Esophagus muscularis mucosa (tissue), 4 donors: ENCODE results near the gene MFSD6. TPM values are rescaled to one million over a fixed set of nuclear protein-coding genes. Genes with fewer than 3 reads are reported as not detected.
"Not testable (repeated sequence)": the region's sequence is repeated elsewhere in the genome, so short reads cannot be mapped to it uniquely, and the experiment has no call there.

Source experiments
- DNase-seq: peaks from one replicate; pipeline ENCODE4 v3.0.0-alpha.2; 2017; ENCODE audit errors: extremely low spot score
- H3K27ac ChIP-seq, 4 donors: fragments of 200-600 bp; sonication (generic); replicated peaks in 1 of 4; 1 replicate in 3 of 4; 2 replicates in 1 of 4; pipeline ENCODE4 v1.5.1; 2016 to 2019; ENCODE audit warnings: mild to moderate bottlenecking in 1 of 4
- H3K27me3 ChIP-seq, 4 donors: fragments of 200-600 bp; sonication (generic); one replicate each; pipeline versions ENCODE4 v1.5.1 to v1.6.0; 2016 to 2019
- H3K36me3 ChIP-seq, 4 donors: fragments of 200-600 bp; sonication (generic); one replicate each; pipeline ENCODE4 v1.5.1; 2016 to 2019
- H3K4me1 ChIP-seq, 4 donors: fragments of 200-600 bp; sonication (generic); one replicate each; pipeline ENCODE4 v1.5.1; 2016 to 2019
- H3K4me3 ChIP-seq, 4 donors: fragments of 200-600 bp; sonication (generic); 1 replicate in 2 of 4; 2 replicates in 2 of 4; pipeline ENCODE4 v1.5.1; 2016 to 2019; ENCODE audit warnings: mild to moderate bottlenecking in 4 of 4, moderate library complexity in 1 of 4
- H3K9me3 ChIP-seq, 4 donors: fragments of 200-600 bp; sonication (generic); 1 replicate in 3 of 4; 2 replicates in 1 of 4; pipeline ENCODE4 v1.5.1; 2016 to 2019
- EP300 ChIP-seq: sonication (generic); formaldehyde crosslinking; IDR thresholded peaks from one replicate; pipeline ENCODE4 v1.6.1; 2017; ENCODE audit warnings: antibody characterized with exemption
- POLR2A ChIP-seq: fragments of 450-650 bp; IDR thresholded peaks from one replicate; pipeline ENCODE4 v1.6.1; 2017; ENCODE audit warnings: antibody characterized with exemption, moderate library complexity, mild to moderate bottlenecking, low read depth
- POLR2AphosphoS5 ChIP-seq, 2 donors: sonication (generic); formaldehyde crosslinking; IDR thresholded peaks; one replicate each; pipeline ENCODE4 v1.6.1; 2017; ENCODE audit warnings: antibody characterized with exemption in 2 of 2
- WGBS: methylation state at CpG from one replicate; pipeline ENCODE4 v1.1.5; 2018; 5-methylcytosine and 5-hydroxymethylcytosine counted together
- intact Hi-C: fragments of 100-400 bp; cut with DNase I; formaldehyde crosslinking; loops from one replicate; pipeline ENCODE4 v1.15.1; 2023
- total RNA-seq, 4 donors: library from RNA; depleted of rRNA; stranded (reverse); fragments of >200 nt; gene quantifications; one replicate each; pipeline versions ENCODE4 v1.1.0 to v1.2.1, GENCODE V29; 2016
- TF ChIP-seq, protein P1 (sequence below), 3 experiments: fragments of 200-600 bp in 2 of 3; fragments of 450-650 bp in 1 of 3; sonication (generic) in 2 of 3; IDR thresholded peaks; one replicate each; pipeline ENCODE4 v1.5.1; 2017 to 2019; ENCODE audit warnings: antibody characterized with exemption in 3 of 3, mild to moderate bottlenecking in 2 of 3, moderate library complexity in 1 of 3

Gene MFSD6
- 100 to 1,000 TPM; 145 to 180 (median 163) TPM for total RNA-seq

DNA sequence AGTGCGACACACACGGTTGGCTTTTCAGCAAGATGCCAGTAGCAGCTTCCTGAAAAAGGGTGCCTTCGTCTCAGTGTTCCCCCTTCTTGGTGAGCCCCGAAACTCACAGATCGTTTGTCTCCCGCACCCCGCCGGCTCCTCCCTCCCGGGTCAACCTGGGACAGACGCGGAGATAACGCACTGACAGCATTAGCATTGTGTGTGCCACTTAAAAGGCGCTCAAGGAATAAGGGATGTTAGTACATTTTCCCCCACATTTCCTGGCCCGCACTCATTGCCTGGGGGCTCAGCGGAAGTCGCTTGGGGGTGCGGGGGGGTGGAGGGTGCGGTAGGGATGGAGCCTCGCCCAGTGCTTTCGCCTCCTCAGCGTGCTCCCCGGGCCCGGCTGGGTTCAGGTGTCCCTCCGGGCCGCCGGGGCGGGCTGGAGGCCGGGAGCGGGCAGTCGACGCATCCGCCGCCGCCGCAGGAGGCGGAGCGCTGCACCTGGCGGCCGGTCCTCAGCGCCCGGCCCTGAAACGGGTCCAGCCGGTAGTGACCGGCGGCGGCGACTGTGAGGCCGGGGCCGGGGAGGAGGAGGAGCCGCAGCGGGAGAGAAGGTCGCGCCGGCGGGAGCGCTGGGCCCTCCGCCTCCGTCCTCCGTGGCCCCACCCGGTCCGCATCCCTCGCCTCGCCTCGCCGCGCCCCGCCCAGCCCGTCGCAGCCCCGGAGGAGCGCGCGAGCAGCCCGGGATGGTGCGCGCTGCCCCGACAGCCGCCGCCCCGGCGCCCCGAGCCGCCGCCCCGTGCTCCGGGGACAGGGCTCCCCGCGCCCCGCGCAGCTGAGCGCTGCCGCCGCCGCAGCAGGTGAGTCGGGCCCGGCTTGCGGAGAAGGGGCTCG, at the start of gene MFSD6:
Gene MFSD6, plus strand, starts transcription at position 694 of the 876 bp plus-strand sequence. CDS start 27,675 bp downstream, outside the sequence.
- no peaks in the 10 kb centered on the region for H3K9me3 ChIP-seq
- peaks cover 13 to 47% (median 38%) of the 10 kb centered on the region in 4 donors for H3K4me1 ChIP-seq
- intact Hi-C loops, result loop anchor here (5.0 kb wide), 1 partner anchor 99 kb away; no protein-coding TSS in a partner anchor
- WGBS, result 8% methylated on average over 24 of the region's 98 CpGs
- TF ChIP-seq POLR2AphosphoS5 (IDR thresholded peaks at IDR 0.05) (peak; percentile 1 to 35), EP300 (no peak), POLR2A (no peak)
- TF ChIP-seq, protein P1, sequence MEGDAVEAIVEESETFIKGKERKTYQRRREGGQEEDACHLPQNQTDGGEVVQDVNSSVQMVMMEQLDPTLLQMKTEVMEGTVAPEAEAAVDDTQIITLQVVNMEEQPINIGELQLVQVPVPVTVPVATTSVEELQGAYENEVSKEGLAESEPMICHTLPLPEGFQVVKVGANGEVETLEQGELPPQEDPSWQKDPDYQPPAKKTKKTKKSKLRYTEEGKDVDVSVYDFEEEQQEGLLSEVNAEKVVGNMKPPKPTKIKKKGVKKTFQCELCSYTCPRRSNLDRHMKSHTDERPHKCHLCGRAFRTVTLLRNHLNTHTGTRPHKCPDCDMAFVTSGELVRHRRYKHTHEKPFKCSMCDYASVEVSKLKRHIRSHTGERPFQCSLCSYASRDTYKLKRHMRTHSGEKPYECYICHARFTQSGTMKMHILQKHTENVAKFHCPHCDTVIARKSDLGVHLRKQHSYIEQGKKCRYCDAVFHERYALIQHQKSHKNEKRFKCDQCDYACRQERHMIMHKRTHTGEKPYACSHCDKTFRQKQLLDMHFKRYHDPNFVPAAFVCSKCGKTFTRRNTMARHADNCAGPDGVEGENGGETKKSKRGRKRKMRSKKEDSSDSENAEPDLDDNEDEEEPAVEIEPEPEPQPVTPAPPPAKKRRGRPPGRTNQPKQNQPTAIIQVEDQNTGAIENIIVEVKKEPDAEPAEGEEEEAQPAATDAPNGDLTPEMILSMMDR (IDR thresholded peaks at IDR 0.05), result peak in 2 of 3 experiments; percentile 14 to 33
- DNase-seq, result no peak
- no peaks in the 10 kb centered on the region for H3K27me3 ChIP-seq
- no peaks in the 10 kb centered on the region for H3K36me3 ChIP-seq
- peak within 1 kb of the TSS; percentile 87 to 92 (median 90) for H3K27ac ChIP-seq
- peak within 1 kb of the TSS; percentile 86 to 92 (median 90) for H3K4me3 ChIP-seq

- 81% methylated on average over 8 of the region's 8 CpGs for WGBS
- Histone ChIP-seq H3K36me3 (peaks cover 0 to 27% (median 8%) of the 10 kb centered on the region in 4 donors), H3K27ac (peak overlapping the region; percentile 74 to 82 (median 75)), H3K4me1 (peaks cover 33 to 72% (median 67%) of the 10 kb centered on the region in 4 donors), H3K4me3 (peak overlapping the region in 1 of 4 donors; percentile 45)
- intact Hi-C loops, H3K27me3 ChIP-seq, DNase-seq, H3K9me3 ChIP-seq: not testable (repeated sequence)
These were observed 49.3 kb upstream of the MFSD6 start for GRCh38 chr2:190358655-190359448.

- H3K4me1 ChIP-seq, result peaks cover 29 to 68% (median 58%) of the 10 kb centered on the region in 4 donors
- TF ChIP-seq POLR2A (no peak), POLR2AphosphoS5 (IDR thresholded peaks at IDR 0.05) (no peak), EP300 (no peak)
- TF ChIP-seq, protein P1 (IDR thresholded peaks at IDR 0.05), result no peak
These were observed 47.6 kb upstream of the MFSD6 start for GRCh38 chr2:190360561-190360960.

GRCh38 chr2:190360965-190361364, 47.2 kb upstream of the MFSD6 start:
- intact Hi-C loops, result no loop called here
- H3K27me3 ChIP-seq, result no peaks in the 10 kb centered on the region
- peaks cover 0 to 40% (median 23%) of the 10 kb centered on the region in 4 donors for H3K36me3 ChIP-seq
- H3K9me3 ChIP-seq, result no peaks in the 10 kb centered on the region
- H3K4me3 ChIP-seq, result no peak overlapping the region
- TF ChIP-seq, protein P1 (IDR thresholded peaks at IDR 0.05), result no peak
- TF ChIP-seq POLR2AphosphoS5 (IDR thresholded peaks at IDR 0.05), result no peak
- DNase-seq, result no peak
- peak overlapping the region in 1 of 4 donors; percentile 82 for H3K27ac ChIP-seq
- WGBS, result 72% methylated on average over 3 of the region's 3 CpGs
- H3K4me1 ChIP-seq, result peaks cover 29 to 64% (median 54%) of the 10 kb centered on the region in 4 donors

More at GRCh38 chr2:190360561-190360960, 47.6 kb upstream of the MFSD6 start:
- no peak for DNase-seq
- no peaks in the 10 kb centered on the region for H3K27me3 ChIP-seq
- H3K36me3 ChIP-seq, result peaks cover 0 to 40% (median 21%) of the 10 kb centered on the region in 4 donors
- H3K27ac ChIP-seq, result peak overlapping the region in 3 of 4 donors; percentile 74 to 82 (median 75)
- intact Hi-C loops, result no loop called here
- H3K9me3 ChIP-seq, result no peaks in the 10 kb centered on the region
- H3K4me3 ChIP-seq, result peak overlapping the region in 2 of 4 donors; percentile 44 to 45

DNA sequence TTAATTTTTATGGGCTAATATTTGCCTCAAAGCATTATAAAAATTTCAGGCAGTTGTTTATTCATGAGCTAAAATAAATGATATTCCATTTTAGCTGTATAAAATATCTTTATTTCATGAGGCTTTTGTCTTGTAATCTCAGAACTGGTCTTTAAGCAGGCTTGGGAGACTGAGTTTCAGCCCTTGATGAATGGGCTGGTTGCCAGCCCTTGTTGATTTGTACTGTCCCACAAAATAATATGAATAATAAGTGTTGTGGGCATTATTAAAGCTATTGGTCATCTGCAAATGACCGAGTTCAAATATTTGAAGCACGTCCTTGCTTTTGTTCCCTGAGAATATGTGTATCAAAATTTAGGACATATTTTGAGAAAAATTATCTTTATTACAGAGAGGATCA, 46.6 kb upstream of the MFSD6 start:
- H3K4me3 ChIP-seq, result no peak overlapping the region
- H3K27me3 ChIP-seq, result no peaks in the 10 kb centered on the region
- H3K9me3 ChIP-seq, result no peaks in the 10 kb centered on the region
- TF ChIP-seq POLR2A, result no peak
- TF ChIP-seq POLR2AphosphoS5 (IDR thresholded peaks at IDR 0.05), result no peak
- no peak for TF ChIP-seq EP300
- TF ChIP-seq, protein P1 (IDR thresholded peaks at IDR 0.05), result no peak
- H3K4me1 ChIP-seq, result peaks cover 23 to 58% (median 48%) of the 10 kb centered on the region in 4 donors
- DNase-seq, result no peak
- H3K36me3 ChIP-seq, result peaks cover 0 to 42% (median 26%) of the 10 kb centered on the region in 4 donors
- WGBS, result 96% methylated on average over 2 of the region's 2 CpGs
- intact Hi-C loops, result no loop called here
- H3K27ac ChIP-seq, result no peak overlapping the region
